Measurements from ENCODE around the gene TECPR2.

The TECPR2 gene

GRCh38 chr14:102504328-102504999 is 141.7 kb downstream of the TECPR2 start:
- no peak for DNase-seq (ENCODE audit: low read depth)
- no peak overlapping the region for H3K4me3 ChIP-seq (ENCODE audit: low read depth, low read length)
- TF ChIP-seq, protein P1, sequence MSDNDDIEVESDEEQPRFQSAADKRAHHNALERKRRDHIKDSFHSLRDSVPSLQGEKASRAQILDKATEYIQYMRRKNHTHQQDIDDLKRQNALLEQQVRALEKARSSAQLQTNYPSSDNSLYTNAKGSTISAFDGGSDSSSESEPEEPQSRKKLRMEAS (IDR thresholded peaks at IDR 0.05; ENCODE audit: low read depth, low read length): no peak
- no peak for TF ChIP-seq MYC (IDR thresholded peaks at IDR 0.05; ENCODE audit: low read depth, low read length)
- TF ChIP-seq CTCF (IDR thresholded peaks at IDR 0.05; ENCODE audit: low read depth, low read length): no peak
- no peak for TF ChIP-seq POLR2A (IDR thresholded peaks at IDR 0.05; ENCODE audit: extremely low read depth, insufficient read length)

DNA sequence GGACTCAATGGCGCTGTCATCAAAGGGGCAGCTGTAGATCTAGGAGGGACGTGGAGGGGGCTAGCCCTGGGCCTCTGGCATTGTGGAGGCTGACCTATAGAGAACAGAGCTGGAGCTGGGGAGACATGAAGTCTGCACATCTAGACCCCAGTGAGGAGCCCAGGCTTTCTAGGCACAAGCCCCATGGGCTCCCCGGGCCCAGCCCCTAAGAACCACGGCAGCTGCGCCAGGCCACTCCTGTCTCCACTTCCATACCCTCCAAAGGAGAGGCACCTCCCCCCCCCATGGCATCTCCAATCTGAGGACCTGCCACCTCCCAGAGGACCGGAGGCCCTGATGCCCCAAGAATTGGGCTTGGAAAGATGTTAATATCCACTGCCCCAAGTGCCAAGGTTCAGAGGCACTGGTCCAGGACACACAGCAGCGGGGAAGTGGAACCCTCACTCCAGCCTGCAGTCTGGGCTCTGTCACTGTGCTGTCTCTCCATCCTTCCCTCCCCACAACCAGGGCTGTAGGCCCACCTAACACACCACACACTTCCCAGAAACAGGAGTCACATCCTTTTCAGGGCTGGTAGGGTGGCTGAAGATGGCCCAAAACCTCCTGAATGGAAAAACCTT is 142.4 kb downstream of the TECPR2 start:
- no peak for DNase-seq (ENCODE audit: low read depth)
- TF ChIP-seq, protein P1 (IDR thresholded peaks at IDR 0.05; ENCODE audit: low read depth, low read length): no peak
- TF ChIP-seq MYC (IDR thresholded peaks at IDR 0.05; ENCODE audit: low read depth, low read length): no peak
- no peak for TF ChIP-seq POLR2A (IDR thresholded peaks at IDR 0.05; ENCODE audit: extremely low read depth, insufficient read length)
- no peak overlapping the region for H3K4me3 ChIP-seq (ENCODE audit: low read depth, low read length)

DNA sequence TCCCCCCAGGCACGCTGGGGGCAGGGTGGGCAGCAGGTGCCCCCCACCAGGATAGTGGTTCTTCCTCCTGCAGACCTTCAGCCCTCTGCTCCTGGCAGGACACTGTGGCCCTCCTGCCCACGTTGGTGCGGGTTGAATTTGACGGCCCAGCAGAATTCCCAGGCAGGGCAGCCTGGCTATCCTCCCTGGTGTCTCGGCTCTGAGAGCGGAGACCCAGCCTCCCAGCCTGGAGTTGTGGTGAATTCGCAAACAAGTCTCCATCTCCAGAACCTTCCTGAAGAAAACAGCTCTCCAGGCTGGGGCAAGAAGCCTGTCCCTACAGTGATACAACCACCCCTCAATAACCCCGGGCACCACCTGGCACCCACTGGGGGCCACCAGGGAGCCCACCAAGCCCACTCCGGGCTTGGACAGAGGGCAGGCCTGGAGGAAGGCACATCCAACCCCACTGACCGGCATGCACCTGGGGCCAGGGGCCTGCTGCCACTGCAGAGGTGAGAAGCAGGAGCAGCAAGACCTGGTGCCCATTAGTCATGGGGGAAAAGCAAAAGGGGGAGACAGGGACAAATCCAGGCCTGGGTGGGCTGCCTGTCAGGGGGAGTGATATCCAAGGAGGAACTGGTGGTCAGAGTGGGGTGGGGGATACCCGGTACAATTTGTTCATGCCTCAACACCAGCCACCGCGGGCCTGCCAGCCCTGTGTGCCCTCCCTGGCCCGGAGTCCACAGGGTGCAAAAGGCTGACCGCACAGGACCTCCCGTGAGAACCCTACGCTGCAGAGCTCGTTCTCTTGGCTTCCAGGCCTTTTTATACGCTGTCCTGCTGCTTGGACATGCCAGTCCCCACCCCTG is 143.3 kb downstream of the TECPR2 start:
- TF ChIP-seq CTCF (IDR thresholded peaks at IDR 0.05; ENCODE audit: low read depth, low read length) (no peak), MYC (IDR thresholded peaks at IDR 0.05; ENCODE audit: low read depth, low read length) (no peak), POLR2A (IDR thresholded peaks at IDR 0.05; ENCODE audit: extremely low read depth, insufficient read length) (no peak)
- TF ChIP-seq, protein P1 (IDR thresholded peaks at IDR 0.05; ENCODE audit: low read depth, low read length): no peak
- H3K4me3 ChIP-seq (ENCODE audit: low read depth, low read length): no peak overlapping the region
- no peak for DNase-seq (ENCODE audit: low read depth)

DNA sequence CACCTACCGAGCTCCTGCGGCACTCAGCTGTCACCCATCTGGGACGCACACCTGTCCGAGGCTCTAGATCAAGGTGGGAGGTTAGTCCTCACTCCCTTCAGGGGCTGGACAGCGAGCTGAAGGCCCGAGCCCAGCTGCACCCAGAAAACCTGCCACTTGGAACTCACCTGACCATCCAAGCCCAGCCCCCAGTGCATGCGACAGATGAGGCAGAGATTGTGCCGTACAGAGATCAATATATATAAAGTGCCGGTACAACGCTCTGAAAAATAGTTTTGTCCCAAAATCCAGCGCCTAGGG is 143.8 kb downstream of the TECPR2 start:
- no peak for DNase-seq (ENCODE audit: low read depth)

DNA sequence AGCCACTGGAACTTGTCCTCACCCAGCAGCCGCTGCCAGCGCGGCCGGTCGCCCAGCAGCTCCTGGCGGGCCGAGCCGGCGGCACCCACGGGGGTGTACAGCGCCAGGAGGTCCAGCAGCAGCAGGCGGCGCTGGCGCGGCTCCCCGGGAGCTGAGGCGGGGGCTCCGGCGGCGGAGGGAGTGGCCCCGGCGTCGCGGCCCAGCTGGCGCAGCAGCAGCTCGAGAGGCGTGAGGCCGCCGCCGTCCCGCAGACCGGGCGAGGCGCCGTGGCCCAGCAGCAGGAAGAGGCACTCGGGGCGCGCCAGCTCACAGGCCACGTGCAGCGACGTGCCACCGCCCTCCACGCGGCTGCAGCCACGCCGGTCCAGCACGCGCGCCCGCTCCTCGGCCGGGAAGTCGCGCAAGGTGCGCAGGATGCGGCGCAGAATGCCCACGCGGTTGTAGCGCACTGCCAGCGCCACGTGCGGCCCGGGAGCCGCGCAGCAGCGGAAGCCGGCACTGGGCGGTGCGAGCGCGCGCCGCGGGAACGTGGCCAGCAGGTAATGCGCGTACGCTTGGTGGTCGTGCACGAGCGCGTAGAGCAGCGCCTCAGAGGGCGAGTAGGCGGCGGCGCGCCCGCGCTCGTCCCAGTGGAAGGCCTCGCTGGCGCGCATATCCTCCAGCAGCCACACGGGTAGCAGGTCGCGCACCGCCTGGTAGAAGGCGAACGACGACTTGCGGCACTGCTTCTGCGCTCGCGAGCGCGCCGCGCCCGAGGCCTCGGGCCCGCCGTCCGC is 144.5 kb downstream of the TECPR2 start:
- H3K4me3 ChIP-seq (ENCODE audit: low read depth, low read length): no peak overlapping the region
- DNase-seq (ENCODE audit: low read depth): no peak
- TF ChIP-seq POLR2A (IDR thresholded peaks at IDR 0.05; ENCODE audit: extremely low read depth, insufficient read length): no peak
- TF ChIP-seq, protein P1 (IDR thresholded peaks at IDR 0.05; ENCODE audit: low read depth, low read length): no peak
- no peak for TF ChIP-seq MYC (IDR thresholded peaks at IDR 0.05; ENCODE audit: low read depth, low read length)

More for the DNA sequence above, 143.8 kb downstream of the TECPR2 start:
- H3K4me3 ChIP-seq (ENCODE audit: low read depth, low read length): no peak overlapping the region
- TF ChIP-seq, protein P1 (IDR thresholded peaks at IDR 0.05; ENCODE audit: low read depth, low read length): no peak
- TF ChIP-seq POLR2A (IDR thresholded peaks at IDR 0.05; ENCODE audit: extremely low read depth, insufficient read length): no peak

GRCh38 chr14:102507857-102508312 is 145.1 kb downstream of the TECPR2 start:
- H3K4me3 ChIP-seq (ENCODE audit: low read depth, low read length): no peak overlapping the region
- DNase-seq (ENCODE audit: low read depth): no peak
- TF ChIP-seq MYC (IDR thresholded peaks at IDR 0.05; ENCODE audit: low read depth, low read length): no peak
- no peak for TF ChIP-seq CTCF (IDR thresholded peaks at IDR 0.05; ENCODE audit: low read depth, low read length)
- TF ChIP-seq, protein P1 (IDR thresholded peaks at IDR 0.05; ENCODE audit: low read depth, low read length): no peak
- no peak for TF ChIP-seq POLR2A (IDR thresholded peaks at IDR 0.05; ENCODE audit: extremely low read depth, insufficient read length)
